Transverse colon (tissue), 4 donors: ENCODE results near the gene CLDN9. TPM values are rescaled to one million over a fixed set of nuclear protein-coding genes. Genes with fewer than 3 reads are reported as not detected.

Experiments
- DNase-seq: peaks from one replicate; pipeline ENCODE4 v3.0.0-alpha.2; 2019
- H3K27ac ChIP-seq, 4 donors: fragments of 200-600 bp; sonication (generic); 2 replicates each; pipeline ENCODE4 v1.5.1; 2016 to 2018; ENCODE audit warnings: inconsistent platforms in 4 of 4
- H3K27me3 ChIP-seq: fragments of 200-600 bp; sonication (generic); 2 replicates; pipeline ENCODE4 v1.5.1; 2017; ENCODE audit warnings: inconsistent platforms
- H3K36me3 ChIP-seq, 4 donors: fragments of 200-600 bp; sonication (generic); 2 replicates each; pipeline ENCODE4 v1.5.1; 2017 to 2019; ENCODE audit warnings: inconsistent platforms in 4 of 4
- H3K4me1 ChIP-seq, 4 donors: fragments of 200-600 bp; sonication (generic); 2 replicates each; pipeline ENCODE4 v1.5.1; 2017 to 2020; ENCODE audit warnings: inconsistent platforms in 4 of 4
- H3K4me3 ChIP-seq, 4 donors: fragments of 200-600 bp; sonication (generic); 1 replicate in 1 of 4; 2 replicates in 3 of 4; pipeline versions ENCODE4 v1.5.1 to v1.6.1; 2017 to 2019; ENCODE audit warnings: inconsistent platforms in 4 of 4
- H3K9me3 ChIP-seq, 2 donors: fragments of 200-600 bp; sonication (generic); 2 replicates each; pipeline ENCODE4 v1.5.1; 2017 to 2019; ENCODE audit warnings: inconsistent platforms in 2 of 2
- EP300 ChIP-seq: sonication (generic); formaldehyde crosslinking; IDR thresholded peaks from one replicate; pipeline ENCODE4 v1.6.1; 2017; ENCODE audit warnings: antibody characterized with exemption, low read depth
- POLR2A ChIP-seq: fragments of 450-650 bp; IDR thresholded peaks from one replicate; pipeline ENCODE4 v1.6.1; 2016; ENCODE audit warnings: antibody characterized with exemption, mild to moderate bottlenecking, moderate library complexity
- POLR2AphosphoS5 ChIP-seq, 3 donors: sonication (generic); formaldehyde crosslinking; IDR thresholded peaks; one replicate each; pipeline ENCODE4 v1.6.1; 2016; ENCODE audit warnings: antibody characterized with exemption in 3 of 3
- WGBS, 2 donors: methylation state at CpG; one replicate each; pipeline ENCODE4 v1.1.5; 2018; ENCODE audit warnings: low coverage in 1 of 2; 5-methylcytosine and 5-hydroxymethylcytosine counted together
- in situ Hi-C, 4 donors: fragments of 200-750 bp; cut with MboI; loops; one replicate each; pipeline versions ENCODE4 v1.15.0 to v1.15.1; 2017; ENCODE audit warnings: low sequenced_read_pairs in 3 of 4, low pct_ligation_motif_present in 1 of 4, low pct_unique_long_range_greater_than_20kb in 1 of 4
- intact Hi-C: fragments of 100-400 bp; cut with DNase I; formaldehyde crosslinking; loops from one replicate; pipeline ENCODE4 v1.15.1; 2023; ENCODE audit warnings: low total_unique reads
- total RNA-seq, 4 donors: library from RNA; depleted of rRNA; stranded (reverse); fragments of >200 nt; gene quantifications; one replicate each; pipeline ENCODE4 v1.1.0, GENCODE V29; 2016
- TF ChIP-seq, protein P1 (sequence below), 5 experiments: fragments of 200-600 bp in 3 of 5; fragments of 450-650 bp in 2 of 5; sonication (generic) in 3 of 5; IDR thresholded peaks; 1 replicate in 2 of 5; 2 replicates in 3 of 5; pipeline ENCODE4 v1.5.1; 2016 to 2017; ENCODE audit warnings: antibody characterized with exemption in 5 of 5, inconsistent platforms in 3 of 5, mild to moderate bottlenecking in 2 of 5, moderate library complexity in 1 of 5

CLDN9 gene
- total RNA-seq, 4 donors from 2014 or later: 0.55 to 1.1 TPM; not detected in 2

- H3K4me1 ChIP-seq: peaks cover 20 to 38% (median 32%) of the 10 kb centered on the region in 4 donors
These were observed 5.2 kb downstream of the CLDN9 start, which contains the start of gene CLDN6 for GRCh38 chr16:3017794-3018506. TSS of gene CLDN6 (minus strand) at chr16:3018183. CDS start at chr16:3016021, 2,162 bp downstream.

DNA sequence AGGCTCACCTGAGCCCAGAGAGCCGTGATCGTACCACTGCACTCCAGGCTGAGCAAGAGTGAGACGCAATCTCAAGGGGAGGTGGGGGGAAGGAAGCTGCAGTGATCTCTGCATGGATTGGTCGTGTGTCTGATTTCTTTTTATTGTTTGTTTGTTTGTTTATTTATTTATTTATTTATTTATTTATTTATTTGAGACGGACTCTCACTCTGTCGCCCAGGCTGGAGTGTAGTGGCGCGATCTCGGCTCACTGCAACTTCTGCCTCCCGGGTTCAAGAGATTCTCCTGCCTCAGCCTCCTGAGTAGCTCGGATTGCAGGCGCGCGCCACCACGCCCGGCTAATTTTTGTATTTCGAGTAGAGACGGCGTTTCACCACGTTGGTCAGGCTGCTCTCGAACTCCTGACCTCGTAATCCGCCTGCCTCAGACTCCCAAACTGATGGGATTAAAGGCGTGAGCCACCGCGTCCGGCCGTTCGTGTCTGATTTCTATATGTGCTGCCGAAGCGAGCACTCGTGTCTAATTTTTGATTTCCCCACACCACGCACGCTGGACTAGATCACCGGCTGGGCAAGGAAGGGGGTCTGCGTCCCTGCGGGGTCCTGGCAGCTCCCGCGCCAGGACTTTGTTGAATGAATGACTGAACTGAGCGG, 7.0 kb downstream of the CLDN9 start:
- Histone ChIP-seq H3K27me3 (peaks cover 21% of the 10 kb centered on the region), H3K4me1 (peaks cover 24 to 52% (median 43%) of the 10 kb centered on the region in 4 donors), H3K9me3 (no peaks in the 10 kb centered on the region), H3K36me3 (no peaks in the 10 kb centered on the region), H3K4me3 (peak overlapping the region; percentile 2 to 66 (median 52)), H3K27ac (peak overlapping the region; percentile 92 to 94 (median 93))
- DNase-seq: no peak
- TF ChIP-seq, protein P1, sequence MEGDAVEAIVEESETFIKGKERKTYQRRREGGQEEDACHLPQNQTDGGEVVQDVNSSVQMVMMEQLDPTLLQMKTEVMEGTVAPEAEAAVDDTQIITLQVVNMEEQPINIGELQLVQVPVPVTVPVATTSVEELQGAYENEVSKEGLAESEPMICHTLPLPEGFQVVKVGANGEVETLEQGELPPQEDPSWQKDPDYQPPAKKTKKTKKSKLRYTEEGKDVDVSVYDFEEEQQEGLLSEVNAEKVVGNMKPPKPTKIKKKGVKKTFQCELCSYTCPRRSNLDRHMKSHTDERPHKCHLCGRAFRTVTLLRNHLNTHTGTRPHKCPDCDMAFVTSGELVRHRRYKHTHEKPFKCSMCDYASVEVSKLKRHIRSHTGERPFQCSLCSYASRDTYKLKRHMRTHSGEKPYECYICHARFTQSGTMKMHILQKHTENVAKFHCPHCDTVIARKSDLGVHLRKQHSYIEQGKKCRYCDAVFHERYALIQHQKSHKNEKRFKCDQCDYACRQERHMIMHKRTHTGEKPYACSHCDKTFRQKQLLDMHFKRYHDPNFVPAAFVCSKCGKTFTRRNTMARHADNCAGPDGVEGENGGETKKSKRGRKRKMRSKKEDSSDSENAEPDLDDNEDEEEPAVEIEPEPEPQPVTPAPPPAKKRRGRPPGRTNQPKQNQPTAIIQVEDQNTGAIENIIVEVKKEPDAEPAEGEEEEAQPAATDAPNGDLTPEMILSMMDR (IDR thresholded peaks at IDR 0.05): no peak
- TF ChIP-seq POLR2AphosphoS5 (IDR thresholded peaks at IDR 0.05) (no peak), POLR2A (no peak), EP300 (no peak)
- WGBS, 2 donors: 36% methylated on average over 37 of the region's 40 CpGs; no CpG with 5 or more reads in 1 of the 2 donors
- in situ Hi-C loops (no loop called here), intact Hi-C loops (no loop called here)

More at GRCh38 chr16:3017794-3018506, 5.2 kb downstream of the CLDN9 start, which contains the start of gene CLDN6:
- Histone ChIP-seq H3K27me3 (peaks cover 32% of the 10 kb centered on the region), H3K36me3 (no peaks in the 10 kb centered on the region), H3K4me3 (no peak within 1 kb of the TSS), H3K9me3 (no peaks in the 10 kb centered on the region), H3K27ac (no peak within 1 kb of the TSS)
- peak; percentile 32 for DNase-seq
- WGBS, 2 donors: 20% methylated on average over 32 of the region's 52 CpGs; no CpG with 5 or more reads in 1 of the 2 donors
- intact Hi-C loops (no loop called here), in situ Hi-C loops (no loop called here)
- TF ChIP-seq EP300: no peak
- TF ChIP-seq POLR2AphosphoS5 (IDR thresholded peaks at IDR 0.05): no peak
- TF ChIP-seq, protein P1 (IDR thresholded peaks at IDR 0.05): no peak
- TF ChIP-seq POLR2A: no peak

GRCh38 chr16:3020247-3020603, 7.5 kb downstream of the CLDN9 start, which contains the start of gene TNFRSF12A:
TSS of gene TNFRSF12A (plus strand) at chr16:3020368. CDS start at chr16:3020398, 30 bp downstream.
- DNase-seq: peak; percentile 83
- no peaks in the 10 kb centered on the region for H3K36me3 ChIP-seq
- H3K4me1 ChIP-seq: peaks cover 24 to 57% (median 45%) of the 10 kb centered on the region in 4 donors
- 0% methylated on average over 4 of the region's 49 CpGs; no CpG with 5 or more reads in 1 of the 2 donors for WGBS, 2 donors
- intact Hi-C loops (no loop called here), in situ Hi-C loops (no loop called here)
- peaks cover 21% of the 10 kb centered on the region for H3K27me3 ChIP-seq
- H3K27ac ChIP-seq: peak within 1 kb of the TSS; percentile 92 to 94 (median 93)
- peak within 1 kb of the TSS; percentile 45 to 66 (median 54) for H3K4me3 ChIP-seq
- H3K9me3 ChIP-seq: no peaks in the 10 kb centered on the region
- peak; percentile 80 for TF ChIP-seq POLR2A
- no peak for TF ChIP-seq EP300
- TF ChIP-seq, protein P1 (IDR thresholded peaks at IDR 0.05): peak in 1 of 5 experiments; percentile 2
- peak; percentile 85 to 95 (median 90) for TF ChIP-seq POLR2AphosphoS5 (IDR thresholded peaks at IDR 0.05)
